MM.1S (cell line): Measurements from ENCODE around the gene LRRC74B.

ENCODE experiments used
- CTCF ChIP-seq: fragments of 300-600 bp; sonication (generic); IDR thresholded peaks from 2 replicates; pipeline ENCODE4 v1.5.1; 2016; ENCODE audit warnings: antibody characterized with exemption, low read length, mixed read lengths
- EZH2phosphoT487 ChIP-seq: fragments of 300-600 bp; sonication (generic); IDR thresholded peaks from 2 replicates; pipeline ENCODE4 v1.6.1; 2018; ENCODE audit warnings: antibody characterized with exemption, low read length

- TF ChIP-seq CTCF (no peak), EZH2phosphoT487 (no peak)
Observed at GRCh38 chr22:21074102-21074715, 28.5 kb downstream of the LRRC74B start.
